GM23248 (cell line): ENCODE measurements around the gene NKAIN2.

Experiments used
- EZH2 ChIP-seq: fragments of 200-600 bp; sonication (generic); IDR thresholded peaks from 2 replicates; pipeline ENCODE4 v1.6.1; 2018; ENCODE audit warnings: antibody characterized with exemption, mild to moderate bottlenecking; ENCODE audit not compliant: insufficient read depth, poor library complexity, severe bottlenecking
- EZH2phosphoT487 ChIP-seq: fragments of 200-600 bp; sonication (generic); IDR thresholded peaks from 2 replicates; pipeline ENCODE4 v1.6.1; 2018; ENCODE audit warnings: antibody characterized with exemption, moderate library complexity, mild to moderate bottlenecking, low read depth; ENCODE audit not compliant: insufficient read depth

DNA sequence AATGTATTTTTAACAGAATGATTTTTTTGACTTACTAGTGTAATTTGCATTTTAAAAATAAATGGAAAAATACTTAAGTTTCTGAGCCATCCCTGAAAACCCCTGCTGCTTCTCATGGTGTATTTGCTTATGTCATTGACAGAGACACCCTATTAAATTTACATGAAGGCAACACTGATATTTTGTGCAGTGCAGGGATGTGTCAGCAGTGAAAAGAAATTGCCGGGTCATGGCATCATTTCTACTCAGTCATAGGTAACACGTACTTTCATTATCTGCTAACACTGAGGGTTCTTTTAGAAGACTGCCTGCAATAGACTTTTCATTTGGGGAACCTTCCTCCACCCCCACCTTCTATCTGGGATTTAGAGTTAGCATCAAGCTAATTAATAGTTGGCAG, 1021.9 kb downstream of the NKAIN2 start:
- TF ChIP-seq EZH2 (no peak), EZH2phosphoT487 (no peak)
